GM04503 (cell line): ENCODE results near the gene RNF7.
"Not testable (repeated sequence)": the region's sequence is repeated elsewhere in the genome, so short reads cannot be mapped to it uniquely, and the experiment has no call there.

ENCODE experiments used
- DNase-seq: peaks from one replicate; pipeline ENCODE4 v3.0.0-alpha.2; 2012; ENCODE audit warnings: low read depth

RNF7 gene

DNA sequence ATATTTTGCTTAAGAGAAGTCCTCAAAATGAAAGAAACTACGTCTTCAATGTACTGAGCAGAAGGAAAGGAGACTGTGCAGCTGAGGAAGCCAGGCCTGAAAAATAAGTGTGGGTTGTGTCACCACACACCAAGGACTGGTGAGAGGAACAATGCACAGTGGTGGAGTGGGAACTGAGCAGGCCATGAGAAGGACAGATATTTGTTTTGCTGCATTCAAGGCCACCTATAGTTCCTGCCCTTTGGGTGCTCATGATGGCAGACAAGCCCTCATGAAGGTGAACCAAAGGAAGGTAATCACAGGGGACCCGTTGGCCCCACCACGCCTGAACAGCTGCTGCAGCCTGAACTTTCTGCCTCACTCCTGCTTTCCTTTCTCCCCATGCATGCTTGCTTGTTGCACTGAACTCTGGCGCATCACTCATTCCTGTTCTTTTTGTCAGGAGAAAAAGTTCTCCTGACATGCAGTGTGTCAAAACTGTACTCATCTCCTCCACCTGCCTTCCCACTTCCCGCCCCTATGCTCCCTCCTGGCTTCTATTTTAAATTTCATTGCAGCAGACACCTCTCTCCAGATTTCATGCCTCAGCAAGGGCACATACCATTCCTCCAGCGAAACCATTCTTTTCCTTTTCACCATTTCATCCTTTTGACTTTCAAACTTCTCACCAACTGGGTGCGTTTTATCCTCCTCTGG, 2.2 kb upstream of the RNF7 start:
- no peak for DNase-seq

DNA sequence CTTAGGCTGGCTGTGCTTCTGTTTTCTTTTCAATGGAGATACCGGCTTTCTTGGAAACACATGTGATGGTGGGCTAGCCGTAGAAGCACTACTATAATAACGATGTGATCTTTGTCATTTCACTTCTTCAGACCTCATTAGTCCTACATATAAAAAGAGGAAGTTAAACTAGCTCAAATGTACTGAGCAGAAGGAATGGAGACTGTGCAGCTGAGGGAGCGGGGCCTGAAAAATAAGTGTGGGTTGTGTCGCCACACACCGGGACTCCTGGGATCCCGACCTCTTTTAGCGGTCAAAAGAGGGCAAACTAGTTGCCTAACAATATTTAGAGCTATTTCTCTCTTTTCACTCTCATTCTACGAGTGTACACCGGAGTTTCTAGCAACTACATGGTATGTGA, 1.0 kb upstream of the RNF7 start:
- no peak for DNase-seq

DNA sequence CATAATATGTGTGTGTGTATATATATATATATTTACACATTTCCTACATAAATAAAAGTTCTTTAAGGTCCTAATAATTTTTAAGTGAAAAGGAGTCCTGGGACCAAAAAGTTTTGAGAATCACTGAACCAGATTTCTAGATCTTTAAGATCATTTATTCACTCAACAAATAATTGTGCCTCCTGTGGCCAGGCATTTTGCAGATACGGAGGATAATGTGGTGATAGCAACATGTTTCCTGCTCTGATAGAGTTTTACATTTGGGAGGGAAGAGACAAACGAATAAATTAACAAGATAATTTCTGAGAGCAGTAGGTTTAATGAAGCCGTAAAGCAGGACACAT, 448 bp upstream of the RNF7 start:
- no peak for DNase-seq

DNA sequence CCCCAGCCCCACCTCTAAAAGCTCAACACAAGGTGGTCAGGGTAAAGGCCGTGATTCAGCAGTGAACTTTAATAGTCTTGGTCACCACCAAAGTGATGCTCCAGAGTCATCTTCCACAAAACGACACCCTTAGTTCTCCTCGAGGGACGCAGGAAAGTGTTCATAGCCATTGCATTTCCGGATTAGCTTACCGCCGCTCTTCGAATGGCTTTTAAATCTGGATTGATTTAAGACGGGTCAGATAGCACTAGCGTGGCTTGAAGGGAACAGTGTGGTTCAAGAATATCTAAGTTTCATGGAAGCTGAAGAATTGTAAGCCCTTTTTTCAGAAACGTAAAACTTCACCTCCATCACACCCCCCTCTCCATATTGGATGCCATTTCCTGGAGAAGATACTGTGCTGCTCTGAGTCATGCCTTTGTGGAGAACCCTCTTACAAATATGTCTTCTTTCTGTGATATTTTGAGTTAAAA, 829 bp downstream of the RNF7 start:
- DNase-seq = no peak

DNA sequence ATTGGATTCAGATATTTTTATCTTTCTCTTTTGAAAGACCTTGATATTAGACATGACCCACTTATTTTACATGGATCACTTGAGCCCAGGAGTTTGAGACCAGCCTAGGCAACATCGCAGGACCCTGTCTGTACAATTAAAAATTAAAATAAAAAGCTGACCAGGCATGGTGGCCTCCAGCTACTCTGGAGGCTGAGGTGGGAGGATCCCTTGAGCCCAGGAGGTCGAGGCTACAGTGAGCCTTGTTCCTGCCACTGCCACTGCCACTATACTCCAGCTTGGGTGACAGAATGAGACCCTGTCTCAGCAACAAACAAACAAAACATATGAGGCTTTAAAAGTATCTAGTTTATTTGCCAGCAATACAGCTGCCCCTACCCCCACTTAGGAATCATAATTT, 1.6 kb downstream of the RNF7 start:
- no peak for DNase-seq

DNA sequence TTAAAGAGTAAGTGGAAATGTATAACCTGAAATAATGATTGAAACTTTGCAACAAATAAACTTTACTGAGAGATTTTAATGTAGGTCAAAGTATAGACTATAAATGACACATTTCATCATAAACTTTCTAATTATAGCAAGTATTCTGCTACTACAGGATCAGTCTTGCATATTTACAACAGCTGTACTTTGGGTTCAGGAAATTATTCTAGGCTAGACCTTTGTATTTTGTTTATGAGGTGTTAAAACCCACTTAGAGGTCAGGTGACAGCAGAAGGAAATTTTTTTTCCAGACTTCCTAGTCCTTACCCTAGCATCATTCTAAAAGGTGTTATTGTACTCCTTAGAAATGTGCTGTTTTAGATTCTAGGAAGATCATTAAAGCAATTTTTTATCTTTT, 2.3 kb downstream of the RNF7 start:
- no peak for DNase-seq

DNA sequence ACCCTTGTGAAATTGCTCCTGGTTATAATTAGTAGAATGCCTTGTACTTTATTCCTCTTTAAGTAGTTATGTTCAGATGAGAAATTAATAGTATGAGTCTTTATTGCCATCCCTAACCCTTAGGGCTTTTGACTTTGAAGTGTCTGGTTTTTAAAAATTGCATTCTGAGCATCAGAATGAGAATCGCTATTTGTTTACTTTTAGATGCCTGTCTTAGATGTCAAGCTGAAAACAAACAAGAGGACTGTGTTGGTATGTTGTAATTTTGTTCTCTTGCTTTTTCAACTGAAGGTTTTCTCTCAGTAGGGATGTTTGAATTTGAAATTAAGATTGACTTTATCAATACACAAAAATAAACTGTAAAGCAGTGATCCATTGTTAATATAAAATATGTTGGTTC, 5.2 kb downstream of the RNF7 start:
- no peak for DNase-seq

DNA sequence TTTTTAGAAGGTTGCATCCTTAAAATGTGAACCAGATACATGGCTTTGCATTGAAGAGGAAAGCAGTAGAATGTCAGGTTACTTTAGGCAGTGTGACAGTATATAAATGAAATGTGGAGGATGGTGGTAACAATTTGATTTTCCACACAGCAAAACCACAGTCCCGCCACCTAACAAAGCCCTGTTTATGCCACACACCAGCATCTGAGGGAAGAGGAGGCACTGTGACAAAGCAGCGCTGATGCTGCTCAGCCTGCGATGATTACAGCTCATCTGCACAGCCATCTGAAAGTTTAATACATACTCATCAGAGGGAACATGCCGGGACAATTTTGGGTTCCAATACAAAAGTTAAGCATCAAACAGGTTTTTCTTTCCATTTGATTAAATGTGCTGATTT, 8.9 kb downstream of the RNF7 start:
- DNase-seq = no peak

DNA sequence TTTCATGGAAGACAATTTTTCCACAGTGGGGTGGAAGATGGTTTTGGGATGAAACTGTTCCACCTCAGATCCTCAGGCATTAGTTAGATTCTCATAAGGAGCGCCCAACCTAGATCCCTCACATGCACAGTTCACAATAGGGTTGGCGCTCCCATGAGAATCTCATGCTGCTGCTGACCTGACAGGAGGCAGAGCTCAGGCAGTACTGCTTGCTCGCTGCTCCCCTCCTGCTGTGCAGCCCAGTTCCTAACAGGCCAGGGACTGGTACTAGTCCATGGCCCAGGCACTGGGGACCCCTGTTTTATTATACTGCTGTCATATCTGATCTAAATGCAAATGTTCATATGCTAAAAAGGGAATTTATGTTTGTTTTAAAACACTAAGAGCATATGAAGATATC, 15.3 kb downstream of the RNF7 start:
- no peak for DNase-seq

DNA sequence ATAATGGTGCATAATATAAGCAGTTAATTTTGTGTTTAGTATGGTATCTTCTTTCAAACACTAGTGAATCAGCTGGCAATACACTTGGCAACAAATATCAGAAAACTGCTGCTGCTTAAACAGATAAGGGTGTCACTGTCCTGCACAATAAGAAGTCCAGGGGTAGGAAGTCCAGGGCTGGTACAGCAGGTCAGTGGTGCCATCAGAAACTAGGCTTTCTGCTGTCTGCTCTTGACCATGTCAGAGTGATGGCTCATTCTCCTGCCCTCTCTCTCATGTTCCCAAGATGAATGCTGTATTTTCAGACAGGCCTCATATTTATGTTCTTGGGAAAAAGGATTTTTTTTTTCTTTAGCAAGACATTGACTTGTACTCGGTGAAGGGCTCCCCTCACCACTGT, 15.9 kb downstream of the RNF7 start:
- DNase-seq = no peak

DNA sequence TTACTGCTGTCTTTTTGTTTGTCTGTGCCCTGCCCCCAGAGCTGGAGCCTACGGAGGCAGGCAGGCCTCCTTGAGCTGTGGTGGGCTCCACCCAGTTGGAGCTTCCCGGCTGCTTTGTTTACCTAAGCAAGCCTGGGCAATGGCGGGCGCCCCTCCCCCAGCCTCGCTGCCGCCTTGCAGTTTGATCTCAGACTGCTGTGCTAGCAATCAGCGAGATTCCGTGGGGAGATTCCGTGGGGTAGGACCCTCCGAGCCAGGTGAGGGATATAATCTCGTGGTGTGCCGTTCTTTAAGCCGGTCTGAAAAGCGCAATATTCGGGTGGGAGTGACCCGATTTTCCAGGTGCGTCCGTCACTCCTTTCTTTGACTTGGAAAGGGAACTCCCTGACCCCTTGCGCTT, 24.5 kb downstream of the RNF7 start:
- DNase-seq = not testable (repeated sequence)

DNA sequence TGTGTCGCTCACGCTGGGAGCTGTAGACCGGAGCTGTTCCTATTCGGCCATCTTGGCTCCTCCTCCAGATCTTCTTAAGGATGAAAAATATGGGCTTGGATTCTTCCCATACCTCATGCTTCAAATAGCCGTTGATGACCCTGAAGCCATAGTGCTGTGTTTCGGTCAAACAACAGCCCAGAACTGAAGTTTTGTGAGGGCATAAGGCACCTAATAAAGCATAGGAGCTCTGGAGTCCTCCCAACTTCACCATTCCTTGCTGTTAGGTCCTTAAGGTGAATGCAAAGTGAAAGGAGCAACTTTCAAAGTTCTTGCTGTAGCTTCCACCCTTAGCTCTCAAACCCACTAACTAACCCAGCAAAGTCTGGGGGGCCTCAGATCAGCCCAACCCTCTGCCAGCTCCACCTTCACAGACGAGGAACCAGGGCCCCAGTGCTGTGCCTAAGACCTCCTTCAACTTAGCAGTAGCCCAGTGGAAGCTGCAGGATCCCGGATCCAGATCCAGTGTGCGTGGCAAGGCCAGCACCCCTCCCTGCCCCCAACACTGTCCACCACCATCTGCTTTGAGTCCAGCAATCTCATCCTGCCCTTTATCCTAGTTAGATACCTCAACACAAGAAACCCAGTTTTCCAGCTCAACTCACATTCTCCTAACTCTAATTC, 25.1 kb downstream of the RNF7 start, which contains the start of gene GRK7:
Gene GRK7, plus strand, starts transcription at position 321 of the 663 bp plus-strand sequence. CDS start 14,877 bp downstream, outside the sequence.
- DNase-seq = no peak

DNA sequence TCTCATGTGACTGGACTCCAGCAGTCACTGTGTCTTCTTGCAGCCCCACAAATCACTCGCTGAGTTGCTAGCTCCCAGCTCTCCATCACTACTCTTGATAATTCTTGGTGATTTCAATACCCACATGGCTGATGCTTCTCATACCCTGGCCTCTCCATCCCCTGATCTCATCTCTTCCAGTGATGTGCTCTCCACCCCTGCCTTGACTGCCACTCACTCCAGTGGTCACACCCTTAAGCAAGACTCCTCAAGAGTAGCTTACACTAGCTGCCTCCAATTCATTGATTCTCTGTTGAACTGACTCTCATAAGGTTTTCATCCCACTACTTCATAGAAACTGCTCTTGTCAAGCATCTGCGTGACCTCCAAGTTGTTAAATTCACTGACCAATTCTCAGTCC, 25.9 kb downstream of the RNF7 start:
- no peak for DNase-seq

DNA sequence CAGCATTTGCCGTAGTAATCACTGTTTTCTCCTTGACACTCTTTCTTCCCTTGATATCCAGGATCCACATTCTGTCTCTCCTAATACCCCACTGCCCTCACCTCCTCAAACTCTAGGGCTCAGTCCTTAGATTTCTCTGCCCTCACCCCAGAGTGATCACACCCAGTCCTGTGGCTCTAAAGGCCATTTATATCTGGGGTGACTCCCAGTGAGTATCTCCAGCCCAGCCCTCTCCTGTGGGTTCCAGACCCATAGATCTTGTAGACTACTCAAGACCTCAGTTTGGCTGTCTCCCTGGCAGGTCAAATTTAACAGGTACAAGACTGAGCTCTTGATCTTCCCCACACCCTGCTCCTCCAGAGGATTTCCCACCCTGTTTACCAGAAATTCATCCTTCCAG, 26.4 kb downstream of the RNF7 start:
- DNase-seq = no peak

DNA sequence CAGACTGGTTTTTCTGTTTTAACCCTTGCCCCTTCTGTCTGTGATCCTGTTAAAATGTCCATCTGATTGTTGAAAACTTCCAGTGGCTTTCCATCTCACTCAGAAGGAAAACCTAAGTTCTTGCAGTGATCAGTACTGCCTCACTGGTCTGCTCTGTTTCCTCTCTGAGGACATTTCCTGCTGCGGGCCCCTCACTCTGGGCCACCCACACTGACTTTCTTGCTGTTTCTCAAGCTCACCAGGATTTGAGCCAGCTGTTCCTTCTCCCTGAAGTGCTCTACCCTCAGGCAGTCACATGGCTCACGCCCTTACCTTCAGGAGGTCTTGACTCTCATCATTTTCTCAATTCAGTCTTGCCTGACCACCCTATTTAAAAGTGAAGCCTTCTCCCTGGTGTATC, 26.9 kb downstream of the RNF7 start:
- no peak for DNase-seq

DNA sequence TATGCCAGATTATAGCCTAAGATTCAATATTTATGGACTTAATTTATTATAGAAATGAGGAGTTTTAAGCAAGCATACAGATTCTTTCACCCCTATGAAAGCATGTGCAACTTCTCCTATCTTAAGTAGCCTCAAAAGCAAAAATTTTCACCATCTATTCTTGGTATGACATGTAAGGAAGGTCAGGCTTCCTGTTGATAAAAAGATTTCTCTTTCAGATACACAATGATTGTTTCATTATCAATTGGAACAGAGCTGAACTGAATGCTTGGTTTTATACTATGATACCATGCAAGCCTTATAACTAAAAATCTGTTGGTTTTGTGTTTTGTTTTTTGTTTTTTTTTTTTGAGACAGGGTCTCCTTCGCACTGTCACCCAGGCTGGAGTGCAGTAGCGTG, 29.0 kb downstream of the RNF7 start:
- no peak for DNase-seq

DNA sequence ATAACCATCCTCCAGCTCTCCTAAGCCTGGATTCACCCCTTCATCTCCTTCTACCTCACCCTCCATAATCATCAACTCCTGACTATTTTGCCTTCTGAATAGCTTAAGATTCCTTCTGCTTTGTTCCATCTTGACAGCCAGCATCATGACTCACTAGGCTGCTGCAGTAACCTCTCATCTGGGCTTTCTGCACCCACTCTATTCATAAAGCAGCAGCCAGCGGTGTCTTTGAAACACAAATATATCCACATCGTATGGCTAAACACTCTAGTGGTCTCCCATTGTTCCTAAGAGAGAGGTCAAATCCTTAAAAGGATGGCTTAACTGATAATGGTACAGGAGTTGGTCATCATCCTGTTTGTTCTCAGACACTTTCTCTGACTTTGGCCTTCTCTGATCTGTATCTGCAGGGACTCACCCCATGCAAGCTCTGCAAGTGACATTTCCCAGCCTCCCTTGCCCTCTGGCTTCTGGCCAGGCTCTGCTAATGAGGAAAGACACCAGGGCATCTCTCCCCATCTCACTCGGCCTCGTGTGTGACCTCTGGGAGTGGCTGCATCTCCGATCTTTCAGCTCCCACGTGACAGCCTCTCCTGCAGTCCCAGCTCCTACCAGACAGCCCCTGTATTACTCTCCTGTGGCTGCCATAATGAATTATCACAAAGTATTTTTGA, 31.3 kb downstream of the RNF7 start:
- no peak for DNase-seq

DNA sequence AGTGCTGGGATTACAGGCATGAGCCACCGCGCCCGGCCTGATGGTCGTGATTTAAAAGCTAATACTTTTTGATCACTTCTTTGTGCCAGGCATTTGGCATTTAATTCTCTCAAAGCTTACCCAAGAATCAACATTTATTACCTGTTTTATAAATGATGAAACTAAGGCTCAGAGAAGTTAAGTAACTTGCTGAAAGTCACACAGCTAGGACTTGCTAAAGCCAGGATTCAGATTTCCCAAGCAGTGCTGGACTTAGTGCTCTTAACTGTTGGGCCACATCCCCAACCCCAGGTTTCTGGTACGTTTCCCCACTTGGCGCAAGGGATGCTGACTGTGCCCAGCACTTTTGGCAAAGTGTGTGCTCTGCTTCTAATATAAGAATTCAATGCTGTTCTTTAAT, 35.6 kb downstream of the RNF7 start:
- DNase-seq = no peak

DNA sequence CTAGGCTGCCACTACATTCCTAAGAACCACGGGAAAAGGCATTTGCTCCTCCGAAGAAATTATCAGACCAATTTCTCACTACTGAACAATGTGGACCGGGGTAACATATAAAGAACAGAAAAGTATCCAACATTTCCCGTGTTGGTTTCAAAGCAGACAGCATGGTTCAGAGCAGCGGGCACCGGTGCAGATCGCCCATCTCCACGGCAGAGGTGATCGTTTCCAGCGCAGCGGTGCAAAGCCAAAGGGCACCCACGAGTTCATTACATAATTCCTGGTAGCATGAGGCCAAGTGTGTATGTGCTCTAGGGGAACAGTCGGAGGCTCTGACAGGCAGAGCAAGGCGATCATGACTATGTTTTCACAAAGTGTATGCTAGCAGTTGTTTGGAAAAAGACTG, 38.3 kb downstream of the RNF7 start:
- no peak for DNase-seq

DNA sequence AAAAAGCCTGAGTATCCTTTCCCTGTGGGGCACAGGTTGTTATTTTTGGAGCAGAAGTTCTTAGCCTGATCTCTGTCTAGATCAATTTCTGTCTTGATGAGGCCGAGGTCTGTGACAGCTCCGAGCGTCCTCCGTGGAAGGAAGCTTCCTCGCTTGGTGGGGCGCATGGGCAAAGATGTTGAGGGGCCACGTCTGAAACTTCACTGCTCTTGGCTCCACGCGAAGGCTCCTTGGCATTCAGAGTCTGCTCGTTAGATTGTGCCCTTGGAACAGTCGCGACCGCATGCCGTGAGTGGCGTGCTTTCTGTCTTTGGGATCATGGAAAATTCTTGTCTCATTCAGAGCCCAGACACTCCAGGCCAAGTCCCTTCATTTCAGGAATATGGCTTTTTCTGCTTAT, 38.8 kb downstream of the RNF7 start:
- DNase-seq = no peak

DNA sequence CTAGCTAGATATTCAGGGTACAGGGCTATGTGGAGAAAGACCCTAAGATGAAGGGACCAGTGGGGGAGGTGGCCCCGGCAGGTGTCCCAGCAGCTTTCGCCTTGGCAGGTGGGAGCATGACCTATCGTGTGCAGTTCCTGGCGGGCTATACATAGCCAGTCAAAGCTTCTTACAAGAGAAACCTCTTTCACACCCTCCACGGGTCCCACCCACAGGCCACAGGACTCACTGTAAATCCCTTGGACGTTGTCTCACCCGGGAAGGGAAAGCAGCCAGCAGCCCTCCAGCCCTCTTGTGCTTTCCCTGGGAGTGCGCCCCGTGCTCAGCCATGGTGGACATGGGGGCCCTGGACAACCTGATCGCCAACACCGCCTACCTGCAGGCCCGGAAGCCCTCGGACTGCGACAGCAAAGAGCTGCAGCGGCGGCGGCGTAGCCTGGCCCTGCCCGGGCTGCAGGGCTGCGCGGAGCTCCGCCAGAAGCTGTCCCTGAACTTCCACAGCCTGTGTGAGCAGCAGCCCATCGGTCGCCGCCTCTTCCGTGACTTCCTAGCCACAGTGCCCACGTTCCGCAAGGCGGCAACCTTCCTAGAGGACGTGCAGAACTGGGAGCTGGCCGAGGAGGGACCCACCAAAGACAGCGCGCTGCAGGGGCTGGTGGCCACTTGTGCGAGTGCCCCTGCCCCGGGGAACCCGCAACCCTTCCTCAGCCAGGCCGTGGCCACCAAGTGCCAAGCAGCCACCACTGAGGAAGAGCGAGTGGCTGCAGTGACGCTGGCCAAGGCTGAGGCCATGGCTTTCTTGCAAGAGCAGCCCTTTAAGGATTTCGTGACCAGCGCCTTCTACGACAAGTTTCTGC, 40.1 kb downstream of the RNF7 start:
- DNase-seq = no peak

DNA sequence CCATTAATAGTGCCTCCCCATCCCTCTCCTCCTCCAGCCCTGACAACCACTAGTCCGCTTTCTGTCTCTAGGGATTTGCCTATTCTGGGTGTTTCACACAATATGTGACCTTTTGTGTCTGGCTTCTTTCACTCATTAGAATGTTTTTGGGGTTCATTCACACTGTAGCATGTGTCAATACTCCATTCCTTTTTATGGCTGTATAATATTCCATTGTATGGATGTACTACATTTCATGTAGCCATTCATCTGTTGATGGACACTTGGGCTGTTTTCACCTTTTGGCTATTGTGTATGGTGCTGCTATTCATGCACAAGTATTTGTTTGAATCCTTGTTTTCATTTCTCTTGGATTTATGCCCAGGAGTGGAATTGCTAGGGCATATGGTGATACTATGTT, 41.6 kb downstream of the RNF7 start:
- no peak for DNase-seq
